Kidney capillary endothelial cell (primary cell): ENCODE measurements around the gene GCNA.
A peak's percentile ranks its signal among the peaks of the same experiment; 100 is the strongest.

Experiments used
- DNase-seq: peaks from one replicate; pipeline ENCODE4 v3.0.0-alpha.2; 2018; ENCODE audit warnings: low spot score

Gene GCNA

GRCh38 chrX:71615954-71616353 is 37.7 kb downstream of the GCNA start:
- no peak for DNase-seq

DNA sequence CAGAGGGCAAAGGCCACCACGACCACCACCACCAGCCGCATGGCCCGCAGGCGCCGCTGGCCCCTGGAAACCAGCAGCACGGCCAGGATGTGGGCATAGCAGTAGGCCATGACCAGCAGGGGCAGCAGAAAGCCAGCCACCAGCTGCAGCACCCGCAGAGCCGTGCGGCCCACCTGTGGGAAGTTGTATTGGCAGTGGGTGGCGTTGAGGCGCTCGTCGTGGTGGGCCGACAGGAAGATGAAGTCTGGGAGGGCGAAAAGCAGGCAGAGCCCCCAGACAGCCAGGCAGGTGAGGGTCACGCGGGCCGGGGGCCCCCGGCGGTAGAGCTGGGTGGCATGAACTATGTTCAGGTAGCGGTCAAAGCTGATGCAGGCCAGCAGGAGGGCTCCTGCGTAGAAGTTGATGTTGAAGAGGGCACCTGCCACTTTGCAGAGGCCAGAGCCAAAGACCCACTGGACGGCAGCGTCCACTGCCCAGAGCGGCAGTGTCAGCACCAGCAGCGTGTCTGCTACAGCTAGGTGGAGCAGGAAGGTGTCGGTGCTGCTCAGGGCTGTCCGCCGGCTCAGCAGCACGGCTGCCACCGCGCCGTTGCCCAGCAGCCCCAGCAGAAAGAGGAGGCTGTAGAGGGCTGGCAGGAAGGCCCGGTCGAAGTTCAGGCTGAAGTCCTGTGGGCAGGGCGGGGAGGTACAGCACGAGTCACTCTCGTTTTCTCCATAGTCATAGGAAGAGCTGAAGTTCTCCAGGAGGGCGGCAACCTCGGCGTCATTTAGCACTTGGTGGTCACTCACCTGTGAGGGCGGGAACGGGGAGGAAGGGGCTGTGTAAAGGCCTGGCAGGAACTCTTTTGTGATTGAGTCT is 38.7 kb downstream of the GCNA start:
- no peak for DNase-seq

- DNase-seq: no peak
Measured at GRCh38 chrX:71617742-71618141, 39.5 kb downstream of the GCNA start.

DNA sequence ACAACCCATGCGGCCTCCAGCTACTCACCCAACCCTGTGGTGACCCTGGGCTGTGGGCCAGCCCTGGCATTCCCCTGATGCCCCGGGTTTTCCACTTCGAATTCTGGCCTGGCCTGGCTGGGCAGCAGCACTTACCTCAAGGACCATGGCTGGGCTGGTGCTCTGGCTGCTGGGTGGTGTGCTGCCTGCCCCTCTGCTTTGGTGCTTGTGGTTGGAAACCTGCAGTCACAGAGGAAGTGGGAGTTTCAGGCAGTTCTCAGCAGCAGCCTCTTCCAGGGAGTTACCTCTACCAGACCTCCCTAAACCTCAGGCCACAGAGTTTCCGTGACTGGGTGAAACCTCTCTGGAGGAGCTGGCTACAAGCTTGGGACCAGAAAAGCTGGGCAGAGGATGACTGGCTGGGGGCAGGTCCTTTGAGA is 40.1 kb downstream of the GCNA start, which contains the start of gene CXCR3:
Gene CXCR3, minus strand, starts transcription at position 209 of the 419 bp plus-strand sequence. Its CDS starts 62 bp downstream, at position 147.
- no peak for DNase-seq

GRCh38 chrX:71618787-71619186 is 40.5 kb downstream of the GCNA start:
- no peak for DNase-seq

DNA sequence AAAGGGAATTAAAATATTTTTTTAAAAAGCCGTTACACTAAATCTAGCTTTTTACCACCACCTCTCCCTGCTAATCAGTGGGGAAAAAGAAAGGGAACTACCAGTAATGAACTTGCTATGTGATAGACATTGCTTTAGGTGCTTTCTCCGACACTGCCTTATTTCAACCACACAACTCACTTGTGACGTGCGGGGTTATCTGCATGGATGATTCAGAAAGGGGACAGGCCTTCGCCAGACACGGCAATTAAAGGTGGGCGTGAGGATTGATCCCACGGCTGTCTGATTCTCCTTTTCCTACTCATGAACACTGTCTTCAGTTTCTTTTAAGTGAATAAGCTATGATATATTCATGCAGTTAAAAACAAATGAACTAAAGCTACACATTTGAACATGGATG is 41.0 kb downstream of the GCNA start:
- DNase-seq: no peak

- DNase-seq: no peak
Measured at GRCh38 chrX:71619986-71620385, 41.7 kb downstream of the GCNA start.

DNA sequence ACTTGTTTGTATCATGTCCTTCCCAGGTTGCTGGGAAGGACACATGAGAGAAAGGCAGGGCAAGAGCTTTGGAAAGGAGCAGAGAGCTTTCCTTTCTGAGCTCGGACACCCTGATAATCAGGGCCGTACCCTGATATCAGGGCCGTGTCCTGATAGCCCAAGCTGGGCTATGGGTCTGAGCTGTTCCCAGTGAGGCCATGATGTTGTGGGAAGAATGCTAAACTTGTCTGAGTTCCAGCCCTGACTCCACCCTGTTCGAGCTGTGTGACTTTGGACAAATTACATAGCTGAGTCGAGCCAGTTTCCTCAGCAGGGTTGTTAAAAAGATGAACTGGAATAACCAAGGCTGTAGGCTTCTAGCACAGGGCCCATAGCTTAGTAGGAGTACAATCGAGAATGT is 43.4 kb downstream of the GCNA start:
- no peak for DNase-seq

DNA sequence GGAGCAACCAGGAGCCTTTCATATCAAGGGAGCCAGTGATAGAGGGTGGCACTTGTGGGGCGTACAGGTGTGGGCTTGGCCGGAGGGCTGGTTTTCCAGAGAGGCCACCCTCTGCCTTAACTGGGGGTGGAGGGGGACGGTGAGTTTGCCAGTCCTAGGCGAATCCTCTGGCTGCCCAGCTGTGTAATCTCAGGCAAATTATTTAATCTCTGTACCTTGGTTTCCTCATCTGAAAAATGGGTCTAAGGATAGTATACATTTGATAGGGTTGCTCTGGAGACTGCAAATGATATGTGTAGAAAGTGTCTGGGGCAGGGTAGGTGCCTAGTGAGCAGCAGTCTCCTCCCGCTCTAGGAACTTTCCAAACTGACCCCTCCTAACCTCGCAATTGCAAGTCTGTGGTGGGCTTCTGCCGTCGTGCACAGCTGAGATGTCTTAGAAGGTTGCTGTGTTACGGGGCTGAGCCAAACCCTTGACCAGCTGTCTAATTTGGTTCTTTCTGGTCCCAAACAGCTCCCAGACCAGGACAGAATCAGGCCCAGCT is 43.9 kb downstream of the GCNA start:
- no peak for DNase-seq

DNA sequence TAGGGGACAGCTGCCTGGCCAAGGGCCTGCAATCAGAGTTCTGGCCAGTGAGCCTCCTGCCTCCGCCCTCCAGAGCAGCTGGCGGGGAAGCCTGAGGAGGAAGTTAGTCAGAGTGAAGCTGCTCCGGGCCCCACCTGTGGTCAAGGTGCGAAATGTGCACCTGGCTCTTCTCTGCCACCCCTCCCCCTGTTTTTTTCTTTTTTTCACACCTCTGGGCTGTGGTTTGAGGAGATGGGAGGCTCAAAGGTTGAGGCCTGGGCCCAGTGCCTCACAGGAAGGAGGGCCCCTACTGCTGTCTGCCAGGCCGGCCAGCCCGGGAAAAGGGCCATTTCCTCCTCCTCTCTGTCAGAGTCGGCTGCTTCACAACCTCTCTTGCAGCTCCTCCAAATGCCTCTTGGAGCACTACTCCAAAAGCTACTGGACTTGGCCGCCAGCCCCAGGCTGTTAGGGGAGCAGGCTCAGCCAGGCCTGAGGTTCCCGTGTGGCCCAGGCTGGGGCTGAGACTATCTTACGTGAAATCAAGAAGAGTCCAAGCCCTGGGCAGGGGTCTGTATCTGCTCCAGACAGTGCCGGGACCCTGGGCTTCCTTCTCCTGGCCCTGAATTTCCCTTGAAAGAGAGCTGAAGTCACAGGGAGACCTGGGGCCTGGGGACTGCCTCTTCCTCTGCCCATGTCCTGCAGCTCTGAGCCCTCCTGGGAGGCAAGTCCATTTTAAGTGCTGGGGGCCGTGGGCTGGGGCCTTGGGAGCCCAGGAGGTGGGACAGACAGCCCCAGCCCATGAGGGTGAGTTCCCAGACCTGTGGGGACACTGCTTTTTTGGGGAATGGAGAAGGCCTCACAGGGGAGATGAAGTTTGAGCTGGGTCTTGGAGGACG is 44.6 kb downstream of the GCNA start:
- no peak for DNase-seq

DNA sequence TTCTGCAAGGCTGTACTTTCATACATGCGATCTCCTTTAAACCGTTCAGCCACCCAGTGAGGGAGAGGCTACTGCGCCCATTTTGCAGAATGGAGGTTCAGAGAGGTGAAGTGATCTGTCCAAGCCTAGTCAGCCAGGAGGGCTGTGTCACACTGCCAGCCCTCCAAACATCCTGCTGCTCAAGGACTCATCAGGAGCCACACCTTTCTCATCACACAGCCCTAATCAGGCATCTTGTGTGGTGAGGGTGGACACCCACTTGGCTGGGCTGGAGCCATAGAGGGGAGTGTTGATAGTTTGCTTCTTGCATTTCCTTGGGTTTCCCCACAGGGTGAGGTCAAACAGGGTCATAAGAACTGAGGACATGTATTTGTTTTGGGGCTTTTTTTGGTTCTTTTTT is 45.5 kb downstream of the GCNA start:
- DNase-seq: no peak

DNA sequence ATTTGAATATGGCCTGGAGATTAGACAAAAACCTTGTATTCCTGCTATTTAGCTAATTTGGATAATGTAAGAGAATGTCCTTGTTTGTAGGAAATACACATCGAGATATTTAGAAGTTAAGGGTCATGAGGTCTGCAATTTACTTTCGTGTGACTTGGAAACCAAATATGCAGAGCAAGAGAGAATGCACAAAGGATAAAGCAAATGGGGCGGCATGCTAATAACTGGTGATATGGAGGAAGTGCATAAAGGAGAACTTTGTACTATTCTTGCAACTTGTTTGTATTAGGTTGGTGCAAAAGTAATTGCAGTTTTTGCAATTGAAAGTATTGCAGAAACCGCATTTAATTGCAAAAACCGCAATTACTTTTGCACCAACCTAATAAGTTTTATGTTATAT is 47.2 kb downstream of the GCNA start:
- no peak for DNase-seq

DNA sequence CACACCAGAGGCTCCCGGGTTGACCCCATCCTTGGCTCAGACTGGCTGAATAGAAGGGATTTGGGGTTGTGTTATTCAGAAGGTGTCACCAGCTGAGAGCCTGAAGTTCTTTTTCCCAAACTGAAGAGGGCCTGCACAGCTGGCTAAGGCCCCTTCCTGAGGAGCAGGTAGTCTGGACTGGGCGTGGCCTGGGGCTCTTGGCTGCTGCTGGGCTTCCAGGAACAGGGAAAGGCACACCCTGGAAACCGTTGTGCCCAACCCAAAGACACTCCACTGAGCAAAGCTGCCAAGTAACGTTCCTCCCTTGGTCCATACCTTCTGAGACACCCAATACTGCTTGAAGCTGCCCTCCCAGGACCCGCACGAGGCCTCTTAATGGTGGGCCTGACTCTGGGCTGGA is 48.3 kb downstream of the GCNA start:
- no peak for DNase-seq

DNA sequence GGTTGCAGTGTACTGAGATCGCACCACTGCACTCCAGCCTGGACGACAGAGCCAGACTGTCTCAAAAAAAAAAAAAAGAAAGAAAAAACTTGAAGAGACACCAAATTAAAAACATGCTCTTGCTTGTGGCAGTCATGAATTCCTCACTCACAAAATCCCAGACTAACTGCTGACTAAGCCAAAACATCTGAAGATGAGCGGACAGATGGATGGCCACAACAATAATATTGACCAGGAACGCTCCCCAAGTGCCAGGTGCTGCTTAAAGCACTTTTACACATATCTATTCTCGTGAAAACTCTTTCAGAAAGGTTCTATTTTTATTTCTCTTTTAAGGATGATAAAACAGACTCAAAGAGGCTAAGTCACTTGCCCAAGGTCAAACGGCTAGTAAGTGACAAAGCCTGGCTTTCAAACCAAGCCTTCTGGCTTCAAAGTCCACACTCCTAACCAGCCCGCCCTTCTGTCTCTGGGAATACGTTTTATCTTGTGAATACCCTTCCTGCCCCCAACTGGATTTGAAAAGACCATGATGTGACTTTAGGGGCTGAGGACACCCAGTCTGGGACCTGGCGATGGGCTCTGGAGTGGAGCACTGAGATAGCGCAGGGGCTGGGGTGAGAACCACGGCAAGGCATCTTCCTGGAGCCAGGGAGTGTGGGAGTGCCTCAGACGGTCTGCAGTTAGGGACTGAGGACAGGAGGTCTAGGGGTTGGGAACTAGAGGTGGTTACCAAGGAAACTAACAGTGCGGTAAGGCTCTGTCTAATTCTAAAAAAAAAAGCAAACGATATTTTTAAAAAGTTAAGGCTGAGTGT is 49.6 kb downstream of the GCNA start:
- no peak for DNase-seq

DNA sequence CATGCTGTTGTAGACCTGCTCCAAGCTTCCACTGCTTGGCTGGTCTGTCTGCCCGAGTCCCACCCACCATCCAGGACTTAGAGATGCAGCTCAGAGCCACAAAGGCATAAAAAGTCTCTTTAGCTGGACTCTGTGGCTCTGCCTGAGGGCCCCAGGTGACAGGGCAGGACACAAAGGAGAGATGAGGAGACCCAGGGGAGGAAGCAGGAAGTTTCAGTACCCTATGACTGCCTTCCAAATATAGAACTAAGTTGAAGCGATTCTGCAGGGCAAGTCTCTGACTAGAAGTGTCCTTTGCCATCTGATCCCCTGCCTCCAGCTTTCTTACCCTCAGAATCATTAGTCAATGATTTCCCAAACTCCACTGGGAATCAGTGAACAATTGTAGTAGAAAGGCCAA is 51.2 kb downstream of the GCNA start:
- DNase-seq: no peak

GRCh38 chrX:71632923-71633657 is 54.9 kb downstream of the GCNA start:
- no peak for DNase-seq

- no peak for DNase-seq
Measured at GRCh38 chrX:71634366-71634765, 56.1 kb downstream of the GCNA start.

- peak; percentile 26 for DNase-seq
Measured at GRCh38 chrX:71636438-71637252, 58.4 kb downstream of the GCNA start.

- DNase-seq: no peak
Measured at GRCh38 chrX:71637253-71637618, 59.0 kb downstream of the GCNA start.

- peak; percentile 53 for DNase-seq
Measured at GRCh38 chrX:71637848-71638247, 59.6 kb downstream of the GCNA start.
